WTC11 (cell line): ENCODE measurements around the gene CENPS. TPM values are rescaled to one million over a fixed set of nuclear protein-coding genes. Genes with fewer than 3 reads are reported as not detected.
A peak's percentile ranks its signal among the peaks of the same experiment; 100 is the strongest.

Source experiments
- ATAC-seq: fragments of 200-7000 bp; cut with Tn5 transposase; 2 replicates; pipeline ENCODE4 v1.10.0; 2021; ENCODE audit warnings: mild to moderate bottlenecking, moderate library complexity
- CTCF ChIA-PET: fragments of 300-600 bp; sonication (Branson Sonifier 250); formaldehyde crosslinking; loops from one replicate; lab custom pipeline; 2021; ENCODE audit warnings: antibody characterized with exemption; lab: Charles Lee
- POLR2A ChIA-PET: fragments of 350-600 bp; sonication (Branson Sonifier 250); formaldehyde crosslinking; loops from one replicate; lab custom pipeline; 2021; ENCODE audit warnings: antibody characterized with exemption; lab: Charles Lee
- DNase-seq: peaks from one replicate; pipeline ENCODE4 v3.0.0; 2021; ENCODE audit warnings: low spot score
- H3K27ac Mint-ChIP-seq: 2 replicates; pipeline ENCODE4 v1.8.0; 2021; ENCODE audit warnings: mixed read lengths
- H3K27me3 Mint-ChIP-seq: 2 replicates; pipeline ENCODE4 v1.8.0; 2021; ENCODE audit warnings: low read depth, mild to moderate bottlenecking, moderate library complexity, mixed read lengths
- H3K36me3 Mint-ChIP-seq: 2 replicates; pipeline ENCODE4 v1.8.0; 2021; ENCODE audit warnings: mixed read lengths
- H3K4me1 Mint-ChIP-seq: 2 replicates; pipeline ENCODE4 v1.8.0; 2022; ENCODE audit warnings: mixed read lengths
- H3K4me3 Mint-ChIP-seq: 2 replicates; pipeline ENCODE4 v1.8.0; 2021; ENCODE audit warnings: mild to moderate bottlenecking, moderate library complexity, mixed read lengths
- H3K9me3 Mint-ChIP-seq: 2 replicates; pipeline ENCODE4 v1.8.0; 2021; ENCODE audit warnings: mixed read lengths
- ATF2 ChIP-seq: sonication (generic); formaldehyde crosslinking; IDR thresholded peaks from 2 replicates; pipeline ENCODE4 v1.8.1; 2022; ENCODE audit warnings: low read depth, missing genetic modification reagents, borderline replicate concordance
- CTCF ChIP-seq: fragments of 200-600 bp; IDR thresholded peaks from 2 replicates; pipeline ENCODE4 v1.8.0; 2022; ENCODE audit warnings: antibody characterized with exemption
- E2F5 ChIP-seq: sonication (generic); formaldehyde crosslinking; IDR thresholded peaks from 2 replicates; pipeline ENCODE4 v1.8.1; 2022; ENCODE audit warnings: mild to moderate bottlenecking, moderate library complexity, missing genetic modification reagents
- FOXJ3 ChIP-seq: sonication (generic); formaldehyde crosslinking; IDR thresholded peaks from 2 replicates; pipeline ENCODE4 v1.9.0; 2021; ENCODE audit warnings: missing genetic modification reagents, mild to moderate bottlenecking, borderline replicate concordance
- IRF2 ChIP-seq: sonication (generic); formaldehyde crosslinking; IDR thresholded peaks from 2 replicates; pipeline ENCODE4 v1.8.0; 2022; ENCODE audit warnings: low read depth, missing genetic modification reagents, borderline replicate concordance
- SMAD4 ChIP-seq: sonication (generic); formaldehyde crosslinking; IDR thresholded peaks from 2 replicates; pipeline ENCODE4 v1.8.0; 2022; ENCODE audit warnings: mild to moderate bottlenecking, missing genetic modification reagents
- USF1 ChIP-seq: sonication (generic); formaldehyde crosslinking; IDR thresholded peaks from 2 replicates; pipeline ENCODE4 v1.8.0; 2022; ENCODE audit warnings: mild to moderate bottlenecking, missing genetic modification reagents
- ZNF121 ChIP-seq: sonication (generic); formaldehyde crosslinking; IDR thresholded peaks from 2 replicates; pipeline ENCODE4 v1.8.0; 2023; ENCODE audit warnings: missing genetic modification reagents
- ZNF138 ChIP-seq: sonication (generic); formaldehyde crosslinking; conservative IDR thresholded peaks from 2 replicates; pipeline ENCODE4 v1.8.1; 2022; ENCODE audit warnings: mild to moderate bottlenecking, moderate library complexity, missing genetic modification reagents
- ZNF317 ChIP-seq: sonication (generic); formaldehyde crosslinking; IDR thresholded peaks from 2 replicates; pipeline ENCODE4 v1.8.1; 2023; ENCODE audit warnings: low read depth, mild to moderate bottlenecking, moderate library complexity, missing genetic modification reagents, borderline replicate concordance
- ZNF416 ChIP-seq: fragments of 250-450 bp; sonication (Bioruptor Pico); IDR thresholded peaks from 2 replicates; pipeline ENCODE4 v1.9.0; 2021; ENCODE audit warnings: mild to moderate bottlenecking, inconsistent platforms
- total RNA-seq: library from RNA; stranded (reverse); gene quantifications from 3 replicates; pipeline ENCODE4 v1.2.3, GENCODE V29; 2021
- TF ChIP-seq, protein P1 (sequence below): sonication (generic); formaldehyde crosslinking; IDR thresholded peaks from 2 replicates; pipeline ENCODE4 v1.8.0; 2022; ENCODE audit warnings: mild to moderate bottlenecking, missing genetic modification reagents

CENPS gene
- total RNA-seq, 1 experiment from 2014 or later, result 13.8 TPM

DNA sequence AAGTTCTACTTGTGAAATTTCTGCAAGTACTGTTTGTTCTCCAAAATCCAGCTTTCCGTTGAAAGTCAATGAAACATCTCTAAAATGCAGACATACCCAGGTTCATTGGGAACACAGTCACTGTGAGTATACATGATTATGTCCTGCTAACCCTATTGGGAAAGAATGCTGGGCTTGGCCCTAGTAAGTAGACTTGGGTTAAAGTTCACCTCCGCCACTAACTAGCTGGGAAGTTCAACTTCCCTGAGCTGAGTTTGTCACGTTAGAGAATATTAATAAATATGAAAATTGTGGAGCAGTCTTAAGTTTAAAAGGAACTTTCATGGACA, 41.9 kb upstream of the CENPS start:
- Mint-ChIP-seq H3K27ac (0 out of 2 replicates have a peak overlapping the region, but pooled peaks have one; percentile 63), H3K27me3 (no peaks in the 10 kb centered on the region), H3K9me3 (no peaks in the 10 kb centered on the region), H3K4me1 (peaks cover 10% of the 10 kb centered on the region), H3K4me3 (no peak overlapping the region), H3K36me3 (peaks cover 8% of the 10 kb centered on the region)
- TF ChIP-seq ZNF317 (CRISPR knock-in tag), result no peak
- TF ChIP-seq CTCF, result no peak
- no peak for TF ChIP-seq ATF2 (CRISPR knock-in tag)
- no peak for TF ChIP-seq SMAD4
- TF ChIP-seq, protein P1, sequence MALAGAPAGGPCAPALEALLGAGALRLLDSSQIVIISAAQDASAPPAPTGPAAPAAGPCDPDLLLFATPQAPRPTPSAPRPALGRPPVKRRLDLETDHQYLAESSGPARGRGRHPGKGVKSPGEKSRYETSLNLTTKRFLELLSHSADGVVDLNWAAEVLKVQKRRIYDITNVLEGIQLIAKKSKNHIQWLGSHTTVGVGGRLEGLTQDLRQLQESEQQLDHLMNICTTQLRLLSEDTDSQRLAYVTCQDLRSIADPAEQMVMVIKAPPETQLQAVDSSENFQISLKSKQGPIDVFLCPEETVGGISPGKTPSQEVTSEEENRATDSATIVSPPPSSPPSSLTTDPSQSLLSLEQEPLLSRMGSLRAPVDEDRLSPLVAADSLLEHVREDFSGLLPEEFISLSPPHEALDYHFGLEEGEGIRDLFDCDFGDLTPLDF (CRISPR knock-in tag), result no peak
- no peak for DNase-seq
- ATAC-seq, result no peak
- ChIA-PET CTCF (interaction anchor here (0.7 to 1.8 kb wide), 4 partner anchors 11 to 50 kb away, joined by 4 to 8 read pairs (median 6); partner anchors contain the start of gene PGD), POLR2A (interaction anchor here (0.9 kb wide), 1 partner anchor 668 kb away, joined by 3 read pairs; no protein-coding TSS in a partner anchor)

DNA sequence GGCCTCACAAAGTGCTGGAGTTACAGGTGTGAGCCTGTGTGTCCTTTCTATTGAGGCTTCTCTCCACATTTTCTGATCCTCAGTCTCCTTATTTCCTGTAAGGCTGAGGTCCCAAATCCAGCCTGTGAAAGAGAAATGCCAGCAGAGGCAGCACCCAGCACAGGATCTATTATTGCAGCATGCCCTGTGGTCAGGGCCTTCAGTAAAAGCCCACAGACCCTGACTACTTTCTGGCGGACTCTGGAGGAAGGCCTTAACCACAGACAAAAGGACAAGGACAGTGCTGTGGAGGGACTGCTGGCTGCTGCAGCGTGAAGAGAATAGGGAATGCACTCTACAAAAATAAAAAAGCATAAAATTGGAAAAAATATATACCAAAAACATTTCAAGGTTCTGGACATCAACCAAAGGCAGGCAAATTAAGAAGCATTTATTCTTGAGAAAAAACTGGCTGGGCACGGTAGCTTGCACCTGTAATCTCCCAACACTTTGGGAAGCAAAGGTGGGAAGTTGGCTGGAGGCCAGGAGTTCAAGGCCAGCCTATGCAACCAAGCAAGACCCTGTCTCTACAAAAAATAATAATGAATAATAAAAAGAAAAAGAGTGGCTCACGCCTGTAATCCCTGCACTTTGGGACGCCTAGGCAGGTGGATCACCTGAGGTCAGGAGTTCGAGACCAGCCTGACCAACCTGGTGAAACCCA, 40.8 kb upstream of the CENPS start:
- CTCF ChIA-PET, result interaction anchor here (1.8 kb wide), 1 partner anchor 9 kb away, joined by 4 read pairs; the partner anchor contains the start of gene PGD
- DNase-seq, result no peak
- POLR2A ChIA-PET, result interaction anchor here (0.7 kb wide), 1 partner anchor 324 kb away, joined by 5 read pairs; no protein-coding TSS in a partner anchor
- peak overlapping the region; percentile 20; the same call in 1 of the 2 replicates for H3K27ac Mint-ChIP-seq
- ATAC-seq, result no peak
- TF ChIP-seq FOXJ3 (CRISPR knock-in tag) (no peak), ZNF121 (CRISPR knock-in tag) (no peak), ZNF138 (CRISPR knock-in tag) (no peak), ZNF317 (CRISPR knock-in tag) (no peak), USF1 (CRISPR knock-in tag) (no peak)
- H3K4me3 Mint-ChIP-seq, result no peak overlapping the region
- no peaks in the 10 kb centered on the region for H3K27me3 Mint-ChIP-seq
- H3K36me3 Mint-ChIP-seq, result peaks cover 9% of the 10 kb centered on the region
- peaks cover 10% of the 10 kb centered on the region for H3K4me1 Mint-ChIP-seq
- peaks cover 8% of the 10 kb centered on the region for H3K9me3 Mint-ChIP-seq

- H3K9me3 Mint-ChIP-seq, result peaks cover 13% of the 10 kb centered on the region
- POLR2A ChIA-PET, result no interaction called here
- H3K27ac Mint-ChIP-seq, result no peak overlapping the region
- CTCF ChIA-PET, result interaction anchor here (0.7 to 0.9 kb wide), 2 partner anchors 59 to 111 kb away, joined by 3 to 4 read pairs; no protein-coding TSS in a partner anchor
- peaks cover 12% of the 10 kb centered on the region for H3K4me1 Mint-ChIP-seq
- H3K36me3 Mint-ChIP-seq, result peaks cover 24% of the 10 kb centered on the region
- no peak for ATAC-seq
- no peaks in the 10 kb centered on the region; the same call in 1 of the 2 replicates for H3K27me3 Mint-ChIP-seq
- TF ChIP-seq FOXJ3 (CRISPR knock-in tag), result no peak
- TF ChIP-seq ZNF416 (CRISPR knock-in tag), result no peak
- no peak for TF ChIP-seq IRF2
- no peak for TF ChIP-seq E2F5 (CRISPR knock-in tag)
- H3K4me3 Mint-ChIP-seq, result peak overlapping the region; percentile 96
- no peak for DNase-seq
Measured at GRCh38 chr1:10396870-10397269, 33.4 kb upstream of the CENPS start.
